ENCODE data around the gene SDC4.

SDC4 gene

DNA sequence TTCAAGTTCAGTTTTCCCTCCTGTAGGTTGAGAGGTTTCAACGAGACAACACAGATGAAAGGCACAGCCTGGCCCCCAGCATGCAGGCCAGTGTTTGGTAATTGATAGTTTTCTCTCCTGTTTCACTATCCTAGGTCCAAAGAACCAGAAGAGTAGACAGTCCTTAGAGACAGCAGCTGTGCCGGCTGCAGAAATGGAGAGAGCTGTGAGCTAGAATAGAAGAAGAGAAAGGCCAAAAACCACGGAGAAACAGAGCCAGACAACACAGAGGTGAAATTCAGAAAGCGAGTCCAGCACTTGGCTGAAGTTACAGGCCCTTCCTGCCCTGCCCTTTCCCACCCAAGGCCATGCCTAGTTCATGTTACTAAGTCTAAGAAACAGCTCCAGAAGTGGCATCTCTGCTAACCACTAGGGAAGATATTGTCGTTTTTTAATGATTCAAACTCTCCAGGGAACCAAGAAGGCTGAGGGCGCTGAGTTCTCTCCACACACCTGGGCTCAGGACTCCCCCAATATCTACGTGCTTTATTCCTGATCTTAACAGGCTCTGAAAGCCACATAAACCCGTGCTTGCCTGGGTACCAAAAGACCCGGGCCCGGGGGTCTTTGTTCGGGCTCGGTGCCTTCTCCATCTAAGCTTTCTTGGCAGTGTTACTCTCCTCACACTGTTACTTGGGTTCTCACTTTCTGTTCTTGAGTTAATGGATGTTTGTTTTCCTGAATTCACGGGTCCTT is 58.1 kb downstream of the SDC4 start:
- Histone ChIP-seq H3K9me3 (replicated peaks; ENCODE audit: insufficient read depth, low read length) (no peaks in the 10 kb centered on the region), H3K4me2 (ENCODE audit: low read depth, low read length) (peak overlapping the region; percentile 28; the same call in 1 of the 2 replicates), H4K20me1 (ENCODE audit: insufficient read depth, low read length) (no peaks in the 10 kb centered on the region), H3K36me3 (replicated peaks; ENCODE audit: insufficient read depth, low read length) (no peaks in the 10 kb centered on the region), H3K27me3 (replicated peaks; ENCODE audit: insufficient read depth, low read length) (peaks cover 14% of the 10 kb centered on the region), H3K9me2 (replicated peaks; ENCODE audit: insufficient read depth, low read length) (no peaks in the 10 kb centered on the region), H2AFZ (ENCODE audit: low read length) (no peak overlapping the region), H3F3A (ENCODE audit: insufficient read depth, low read length) (0 out of 2 replicates have a peak, but pooled peaks cover 4% of the 10 kb centered on the region), H3K79me2 (ENCODE audit: low read length) (no peaks in the 10 kb centered on the region), H3K27ac (ENCODE audit: low read length) (no peak overlapping the region), H3K9ac (ENCODE audit: low read length) (no peak overlapping the region), H3K4me1 (ENCODE audit: low read length) (peaks cover 9% of the 10 kb centered on the region; the same call in 1 of the 2 replicates), H3K4me3 (ENCODE audit: low read length) (no peak overlapping the region)
- TF ChIP-seq EZH2phosphoT487 (IDR thresholded peaks at IDR 0.05; ENCODE audit: low read length) (no peak), EZH2 (optimal IDR thresholded peaks at IDR 0.05; ENCODE audit: low read depth, low read length) (no peak)
- TF ChIP-seq, protein P1, sequence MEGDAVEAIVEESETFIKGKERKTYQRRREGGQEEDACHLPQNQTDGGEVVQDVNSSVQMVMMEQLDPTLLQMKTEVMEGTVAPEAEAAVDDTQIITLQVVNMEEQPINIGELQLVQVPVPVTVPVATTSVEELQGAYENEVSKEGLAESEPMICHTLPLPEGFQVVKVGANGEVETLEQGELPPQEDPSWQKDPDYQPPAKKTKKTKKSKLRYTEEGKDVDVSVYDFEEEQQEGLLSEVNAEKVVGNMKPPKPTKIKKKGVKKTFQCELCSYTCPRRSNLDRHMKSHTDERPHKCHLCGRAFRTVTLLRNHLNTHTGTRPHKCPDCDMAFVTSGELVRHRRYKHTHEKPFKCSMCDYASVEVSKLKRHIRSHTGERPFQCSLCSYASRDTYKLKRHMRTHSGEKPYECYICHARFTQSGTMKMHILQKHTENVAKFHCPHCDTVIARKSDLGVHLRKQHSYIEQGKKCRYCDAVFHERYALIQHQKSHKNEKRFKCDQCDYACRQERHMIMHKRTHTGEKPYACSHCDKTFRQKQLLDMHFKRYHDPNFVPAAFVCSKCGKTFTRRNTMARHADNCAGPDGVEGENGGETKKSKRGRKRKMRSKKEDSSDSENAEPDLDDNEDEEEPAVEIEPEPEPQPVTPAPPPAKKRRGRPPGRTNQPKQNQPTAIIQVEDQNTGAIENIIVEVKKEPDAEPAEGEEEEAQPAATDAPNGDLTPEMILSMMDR (IDR thresholded peaks at IDR 0.05; ENCODE audit: low read length): no peak
- no peak for DNase-seq

DNA sequence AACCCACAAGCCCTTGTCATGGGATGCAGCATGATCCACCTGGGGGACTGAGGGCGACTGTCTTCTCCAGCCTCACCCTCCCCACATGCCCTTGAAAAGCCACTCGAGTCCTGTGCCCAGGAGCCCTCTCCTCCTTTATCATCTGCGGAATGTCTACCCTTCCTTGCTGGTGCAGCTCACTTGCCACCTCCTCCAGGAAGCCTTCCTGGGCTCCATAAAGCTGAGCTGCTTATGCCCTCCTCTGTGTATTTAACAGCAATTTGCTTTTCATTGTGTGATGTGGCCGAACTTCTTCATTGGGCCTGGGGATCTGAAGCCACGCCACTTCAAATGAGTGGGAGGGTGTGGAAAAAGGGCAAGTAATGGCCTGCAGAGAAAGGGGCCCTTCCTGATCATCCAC is 59.4 kb downstream of the SDC4 start:
- TF ChIP-seq EZH2phosphoT487 (IDR thresholded peaks at IDR 0.05; ENCODE audit: low read length): no peak
- TF ChIP-seq, protein P1 (IDR thresholded peaks at IDR 0.05; ENCODE audit: low read length): no peak
- no peak for TF ChIP-seq EZH2 (optimal IDR thresholded peaks at IDR 0.05; ENCODE audit: low read depth, low read length)
- H3F3A ChIP-seq (ENCODE audit: insufficient read depth, low read length): 0 out of 2 replicates have a peak, but pooled peaks cover 4% of the 10 kb centered on the region
- H3K27me3 ChIP-seq (replicated peaks; ENCODE audit: insufficient read depth, low read length): peaks cover 14% of the 10 kb centered on the region
- no peaks in the 10 kb centered on the region for H3K9me3 ChIP-seq (replicated peaks; ENCODE audit: insufficient read depth, low read length)
- peaks cover 9% of the 10 kb centered on the region; the same call in 1 of the 2 replicates for H3K4me1 ChIP-seq (ENCODE audit: low read length)
- no peak overlapping the region for H3K9ac ChIP-seq (ENCODE audit: low read length)
- no peaks in the 10 kb centered on the region for H3K79me2 ChIP-seq (ENCODE audit: low read length)
- no peak overlapping the region for H3K4me3 ChIP-seq (ENCODE audit: low read length)
- no peak overlapping the region for H2AFZ ChIP-seq (ENCODE audit: low read length)
- H3K9me2 ChIP-seq (replicated peaks; ENCODE audit: insufficient read depth, low read length): no peaks in the 10 kb centered on the region
- H4K20me1 ChIP-seq (ENCODE audit: insufficient read depth, low read length): no peaks in the 10 kb centered on the region
- DNase-seq: no peak
- no peaks in the 10 kb centered on the region for H3K36me3 ChIP-seq (replicated peaks; ENCODE audit: insufficient read depth, low read length)
- no peak overlapping the region for H3K4me2 ChIP-seq (ENCODE audit: low read depth, low read length)
- no peak overlapping the region for H3K27ac ChIP-seq (ENCODE audit: low read length)

DNA sequence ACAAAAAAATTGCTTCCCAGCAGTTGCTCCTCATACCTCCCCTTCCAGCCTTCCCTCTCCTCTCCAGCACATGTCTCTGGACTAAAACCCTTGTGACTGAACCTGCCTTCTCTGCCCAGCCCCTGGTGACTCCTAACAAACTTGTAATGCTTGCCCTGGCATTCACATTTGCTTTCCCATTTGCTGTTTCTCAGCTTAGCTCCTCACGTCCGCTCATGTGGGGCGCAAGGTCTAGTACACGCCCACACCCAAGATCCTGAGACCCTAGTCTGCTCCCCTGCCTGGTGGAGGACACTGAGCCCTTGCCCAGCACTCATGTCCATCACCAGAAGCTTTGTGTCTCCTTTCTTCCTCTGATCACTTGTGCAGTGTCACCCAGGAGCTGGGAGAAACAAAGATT is 59.8 kb downstream of the SDC4 start:
- 0 out of 2 replicates have a peak, but pooled peaks cover 4% of the 10 kb centered on the region for H3F3A ChIP-seq (ENCODE audit: insufficient read depth, low read length)
- H3K9me3 ChIP-seq (replicated peaks; ENCODE audit: insufficient read depth, low read length): no peaks in the 10 kb centered on the region
- no peak overlapping the region for H3K4me3 ChIP-seq (ENCODE audit: low read length)
- H3K79me2 ChIP-seq (ENCODE audit: low read length): no peaks in the 10 kb centered on the region
- no peak for DNase-seq
- peaks cover 9% of the 10 kb centered on the region; the same call in 1 of the 2 replicates for H3K4me1 ChIP-seq (ENCODE audit: low read length)
- H4K20me1 ChIP-seq (ENCODE audit: insufficient read depth, low read length): no peaks in the 10 kb centered on the region
- H3K9ac ChIP-seq (ENCODE audit: low read length): no peak overlapping the region
- TF ChIP-seq, protein P1 (IDR thresholded peaks at IDR 0.05; ENCODE audit: low read length): no peak
- TF ChIP-seq EZH2phosphoT487 (IDR thresholded peaks at IDR 0.05; ENCODE audit: low read length): no peak
- TF ChIP-seq EZH2 (optimal IDR thresholded peaks at IDR 0.05; ENCODE audit: low read depth, low read length): no peak
- H3K27me3 ChIP-seq (replicated peaks; ENCODE audit: insufficient read depth, low read length): peaks cover 14% of the 10 kb centered on the region
- H3K27ac ChIP-seq (ENCODE audit: low read length): no peak overlapping the region
- no peaks in the 10 kb centered on the region for H3K36me3 ChIP-seq (replicated peaks; ENCODE audit: insufficient read depth, low read length)
- no peaks in the 10 kb centered on the region for H3K9me2 ChIP-seq (replicated peaks; ENCODE audit: insufficient read depth, low read length)
- H3K4me2 ChIP-seq (ENCODE audit: low read depth, low read length): no peak overlapping the region
- no peak overlapping the region for H2AFZ ChIP-seq (ENCODE audit: low read length)
